ENCODE data around the gene ROR1.

The ROR1 gene

DNA sequence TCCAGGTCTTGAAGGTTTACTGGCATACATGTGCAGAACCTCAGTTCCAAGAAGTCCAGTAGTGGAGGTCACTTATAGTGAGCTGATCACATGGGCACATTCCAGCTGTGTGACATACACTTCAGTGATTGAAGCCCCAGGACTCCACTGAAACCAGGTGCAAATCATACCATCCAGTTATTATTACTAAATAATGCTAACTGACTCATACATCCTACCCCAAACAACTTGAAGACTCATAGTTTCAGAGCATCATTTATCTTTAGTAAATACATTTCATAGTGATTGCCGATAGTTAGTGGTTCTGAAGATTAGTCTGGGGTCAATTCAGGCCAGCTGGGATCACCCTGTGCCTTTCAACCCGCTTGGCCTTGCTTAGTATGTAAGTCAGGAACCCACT is 291.8 kb downstream of the ROR1 start:
- Histone ChIP-seq H3K9me3 (ENCODE audit: control insufficient read depth, insufficient read depth, low read depth, low read length) (no peaks in the 10 kb centered on the region), H3K4me1 (ENCODE audit: control insufficient read depth, insufficient read depth, low read length) (peaks cover 7% of the 10 kb centered on the region), H3K27ac (ENCODE audit: extremely low read depth, low read depth, low read length) (no peak overlapping the region), H3K4me3 (ENCODE audit: low read depth, low read length) (no peak overlapping the region), H3K36me3 (ENCODE audit: control insufficient read depth in 2 of 2, insufficient read depth in 1 of 2, low read length in 2 of 2) (no peaks in the 10 kb centered on the region)
- CTCF ChIA-PET: no interaction called here
- TF ChIP-seq GLIS1 (tag by site-specific recombination; IDR thresholded peaks at IDR 0.05): no peak
- TF ChIP-seq ZNF555 (tag by site-specific recombination; conservative IDR thresholded peaks at IDR 0.05): no peak
- TF ChIP-seq, protein P1, sequence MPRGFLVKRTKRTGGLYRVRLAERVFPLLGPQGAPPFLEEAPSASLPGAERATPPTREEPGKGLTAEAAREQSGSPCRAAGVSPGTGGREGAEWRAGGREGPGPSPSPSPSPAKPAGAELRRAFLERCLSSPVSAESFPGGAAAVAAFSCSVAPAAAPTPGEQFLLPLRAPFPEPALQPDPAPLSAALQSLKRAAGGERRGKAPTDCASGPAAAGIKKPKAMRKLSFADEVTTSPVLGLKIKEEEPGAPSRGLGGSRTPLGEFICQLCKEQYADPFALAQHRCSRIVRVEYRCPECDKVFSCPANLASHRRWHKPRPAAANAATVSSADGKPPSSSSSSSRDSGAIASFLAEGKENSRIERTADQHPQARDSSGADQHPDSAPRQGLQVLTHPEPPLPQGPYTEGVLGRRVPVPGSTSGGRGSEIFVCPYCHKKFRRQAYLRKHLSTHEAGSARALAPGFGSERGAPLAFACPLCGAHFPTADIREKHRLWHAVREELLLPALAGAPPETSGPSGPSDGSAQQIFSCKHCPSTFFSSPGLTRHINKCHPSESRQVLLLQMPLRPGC (tag by site-specific recombination; IDR thresholded peaks at IDR 0.05): no peak
- TF ChIP-seq MZF1 (tag by site-specific recombination; IDR thresholded peaks at IDR 0.05; ENCODE audit: borderline replicate concordance): no peak
- no peak for TF ChIP-seq ZNF266 (tag by site-specific recombination; IDR thresholded peaks at IDR 0.05; ENCODE audit: low read depth)
- no peak for TF ChIP-seq ZBTB8A (tag by site-specific recombination; IDR thresholded peaks at IDR 0.05)
- no peak for TF ChIP-seq ZNF350 (tag by site-specific recombination; IDR thresholded peaks at IDR 0.05)
- TF ChIP-seq, protein P2, sequence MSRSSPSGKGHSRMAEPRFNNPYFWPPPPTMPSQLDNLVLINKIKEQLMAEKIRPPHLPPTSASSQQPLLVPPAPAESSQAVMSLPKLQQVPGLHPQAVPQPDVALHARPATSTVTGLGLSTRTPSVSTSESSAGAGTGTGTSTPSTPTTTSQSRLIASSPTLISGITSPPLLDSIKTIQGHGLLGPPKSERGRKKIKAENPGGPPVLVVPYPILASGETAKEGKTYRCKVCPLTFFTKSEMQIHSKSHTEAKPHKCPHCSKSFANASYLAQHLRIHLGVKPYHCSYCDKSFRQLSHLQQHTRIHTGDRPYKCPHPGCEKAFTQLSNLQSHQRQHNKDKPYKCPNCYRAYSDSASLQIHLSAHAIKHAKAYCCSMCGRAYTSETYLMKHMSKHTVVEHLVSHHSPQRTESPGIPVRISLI (tag by site-specific recombination; IDR thresholded peaks at IDR 0.05): no peak
- TF ChIP-seq, protein P3, sequence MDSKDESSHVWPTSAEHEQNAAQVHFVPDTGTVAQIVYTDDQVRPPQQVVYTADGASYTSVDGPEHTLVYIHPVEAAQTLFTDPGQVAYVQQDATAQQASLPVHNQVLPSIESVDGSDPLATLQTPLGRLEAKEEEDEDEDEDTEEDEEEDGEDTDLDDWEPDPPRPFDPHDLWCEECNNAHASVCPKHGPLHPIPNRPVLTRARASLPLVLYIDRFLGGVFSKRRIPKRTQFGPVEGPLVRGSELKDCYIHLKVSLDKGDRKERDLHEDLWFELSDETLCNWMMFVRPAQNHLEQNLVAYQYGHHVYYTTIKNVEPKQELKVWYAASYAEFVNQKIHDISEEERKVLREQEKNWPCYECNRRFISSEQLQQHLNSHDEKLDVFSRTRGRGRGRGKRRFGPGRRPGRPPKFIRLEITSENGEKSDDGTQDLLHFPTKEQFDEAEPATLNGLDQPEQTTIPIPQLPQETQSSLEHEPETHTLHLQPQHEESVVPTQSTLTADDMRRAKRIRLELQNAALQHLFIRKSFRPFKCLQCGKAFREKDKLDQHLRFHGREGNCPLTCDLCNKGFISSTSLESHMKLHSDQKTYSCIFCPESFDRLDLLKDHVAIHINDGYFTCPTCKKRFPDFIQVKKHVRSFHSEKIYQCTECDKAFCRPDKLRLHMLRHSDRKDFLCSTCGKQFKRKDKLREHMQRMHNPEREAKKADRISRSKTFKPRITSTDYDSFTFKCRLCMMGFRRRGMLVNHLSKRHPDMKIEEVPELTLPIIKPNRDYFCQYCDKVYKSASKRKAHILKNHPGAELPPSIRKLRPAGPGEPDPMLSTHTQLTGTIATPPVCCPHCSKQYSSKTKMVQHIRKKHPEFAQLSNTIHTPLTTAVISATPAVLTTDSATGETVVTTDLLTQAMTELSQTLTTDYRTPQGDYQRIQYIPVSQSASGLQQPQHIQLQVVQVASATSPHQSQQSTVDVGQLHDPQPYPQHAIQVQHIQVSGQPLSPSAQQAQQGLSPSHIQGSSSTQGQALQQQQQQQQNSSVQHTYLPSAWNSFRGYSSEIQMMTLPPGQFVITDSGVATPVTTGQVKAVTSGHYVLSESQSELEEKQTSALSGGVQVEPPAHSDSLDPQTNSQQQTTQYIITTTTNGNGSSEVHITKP (tag by site-specific recombination; IDR thresholded peaks at IDR 0.05): no peak
- POLR2A ChIA-PET: no interaction called here

DNA sequence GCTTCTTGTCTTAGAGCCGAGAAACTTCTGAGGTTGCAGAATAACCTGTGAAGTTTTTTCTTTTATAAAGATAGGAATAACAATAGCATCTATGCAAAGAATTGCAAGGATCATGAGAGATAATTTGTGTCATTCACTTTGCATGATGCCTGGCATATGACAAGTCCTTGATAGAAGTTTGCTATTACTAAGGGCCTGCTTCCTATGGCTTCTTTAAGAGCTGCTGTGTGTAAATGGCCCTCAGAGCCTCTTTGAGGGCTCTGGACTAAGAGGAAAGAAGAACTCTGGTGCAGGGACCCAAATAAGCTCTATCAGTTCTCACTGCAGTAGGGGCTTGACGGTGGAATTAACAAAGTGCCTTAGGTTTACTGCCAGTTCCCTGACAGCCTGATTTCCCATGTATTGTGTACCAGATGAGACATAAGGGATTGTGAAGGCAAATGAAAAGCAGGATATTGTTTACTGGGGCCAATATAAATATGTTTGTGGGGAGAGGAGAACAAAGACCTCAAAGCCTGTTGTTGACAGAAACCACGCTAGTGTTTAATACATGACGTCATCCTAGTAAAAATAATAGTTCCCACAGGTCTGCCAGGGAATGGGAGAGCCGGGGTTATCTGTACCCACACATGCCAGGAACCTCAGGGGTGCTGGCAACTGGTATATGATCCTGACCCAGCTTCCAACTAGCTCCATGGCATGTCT is 298.4 kb downstream of the ROR1 start:
- H3K9me3 ChIP-seq (ENCODE audit: control insufficient read depth, insufficient read depth, low read depth, low read length): no peaks in the 10 kb centered on the region
- ChIA-PET POLR2A (no interaction called here), CTCF (no interaction called here)
- no peak overlapping the region for H3K4me3 ChIP-seq (ENCODE audit: low read depth, low read length)
- no peak overlapping the region for H3K27ac ChIP-seq (ENCODE audit: extremely low read depth, low read depth, low read length)
- no peaks in the 10 kb centered on the region for H3K36me3 ChIP-seq (ENCODE audit: control insufficient read depth in 2 of 2, insufficient read depth in 1 of 2, low read length in 2 of 2)
- peaks cover 12% of the 10 kb centered on the region; the same call in 1 of the 2 replicates for H3K4me1 ChIP-seq (ENCODE audit: control insufficient read depth, insufficient read depth, low read length)
- TF ChIP-seq ZNF248 (tag by site-specific recombination; IDR thresholded peaks at IDR 0.05) (no peak), ZNF624 (tag by site-specific recombination; IDR thresholded peaks at IDR 0.05) (no peak), ZNF629 (tag by site-specific recombination; IDR thresholded peaks at IDR 0.05) (peak; percentile 76), ZNF169 (tag by site-specific recombination; IDR thresholded peaks at IDR 0.05) (no peak), ZNF114 (tag by site-specific recombination; IDR thresholded peaks at IDR 0.05) (no peak), ZNF416 (tag by site-specific recombination; IDR thresholded peaks at IDR 0.05) (no peak), ZNF175 (tag by site-specific recombination; IDR thresholded peaks at IDR 0.05) (no peak), SETDB1 (IDR thresholded peaks at IDR 0.05; ENCODE audit: insufficient read length, low read length) (no peak), TRIM28 (IDR thresholded peaks at IDR 0.05; ENCODE audit: borderline replicate concordance, low read length) (no peak), ZNF37A (tag by site-specific recombination; IDR thresholded peaks at IDR 0.05) (no peak), RBAK (tag by site-specific recombination; IDR thresholded peaks at IDR 0.05) (no peak), ZNF785 (tag by site-specific recombination; IDR thresholded peaks at IDR 0.05) (no peak), ZNF239 (tag by site-specific recombination; IDR thresholded peaks at IDR 0.05) (no peak), BCL11A (tag by site-specific recombination; IDR thresholded peaks at IDR 0.05; ENCODE audit: low read depth) (no peak), ZNF843 (tag by site-specific recombination; IDR thresholded peaks at IDR 0.05) (0 out of 2 replicates have a peak, but pooled peaks have one; percentile 22), ZNF621 (tag by site-specific recombination; IDR thresholded peaks at IDR 0.05) (no peak), HOXD13 (CRISPR knock-in tag; IDR thresholded peaks at IDR 0.05; ENCODE audit: borderline replicate concordance) (no peak)
- TF ChIP-seq, protein P4, sequence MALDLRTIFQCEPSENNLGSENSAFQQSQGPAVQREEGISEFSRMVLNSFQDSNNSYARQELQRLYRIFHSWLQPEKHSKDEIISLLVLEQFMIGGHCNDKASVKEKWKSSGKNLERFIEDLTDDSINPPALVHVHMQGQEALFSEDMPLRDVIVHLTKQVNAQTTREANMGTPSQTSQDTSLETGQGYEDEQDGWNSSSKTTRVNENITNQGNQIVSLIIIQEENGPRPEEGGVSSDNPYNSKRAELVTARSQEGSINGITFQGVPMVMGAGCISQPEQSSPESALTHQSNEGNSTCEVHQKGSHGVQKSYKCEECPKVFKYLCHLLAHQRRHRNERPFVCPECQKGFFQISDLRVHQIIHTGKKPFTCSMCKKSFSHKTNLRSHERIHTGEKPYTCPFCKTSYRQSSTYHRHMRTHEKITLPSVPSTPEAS (tag by site-specific recombination; IDR thresholded peaks at IDR 0.05): no peak
- TF ChIP-seq, protein P5, sequence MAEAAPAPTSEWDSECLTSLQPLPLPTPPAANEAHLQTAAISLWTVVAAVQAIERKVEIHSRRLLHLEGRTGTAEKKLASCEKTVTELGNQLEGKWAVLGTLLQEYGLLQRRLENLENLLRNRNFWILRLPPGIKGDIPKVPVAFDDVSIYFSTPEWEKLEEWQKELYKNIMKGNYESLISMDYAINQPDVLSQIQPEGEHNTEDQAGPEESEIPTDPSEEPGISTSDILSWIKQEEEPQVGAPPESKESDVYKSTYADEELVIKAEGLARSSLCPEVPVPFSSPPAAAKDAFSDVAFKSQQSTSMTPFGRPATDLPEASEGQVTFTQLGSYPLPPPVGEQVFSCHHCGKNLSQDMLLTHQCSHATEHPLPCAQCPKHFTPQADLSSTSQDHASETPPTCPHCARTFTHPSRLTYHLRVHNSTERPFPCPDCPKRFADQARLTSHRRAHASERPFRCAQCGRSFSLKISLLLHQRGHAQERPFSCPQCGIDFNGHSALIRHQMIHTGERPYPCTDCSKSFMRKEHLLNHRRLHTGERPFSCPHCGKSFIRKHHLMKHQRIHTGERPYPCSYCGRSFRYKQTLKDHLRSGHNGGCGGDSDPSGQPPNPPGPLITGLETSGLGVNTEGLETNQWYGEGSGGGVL (tag by site-specific recombination; IDR thresholded peaks at IDR 0.05): peak; percentile 17; the same call in 1 of the 2 replicates

All from HEK293 (cell line).